GM23248 (cell line): ENCODE data around the gene SORL1-AS1.

Experiments used
- EZH2 ChIP-seq: fragments of 200-600 bp; sonication (generic); IDR thresholded peaks from 2 replicates; pipeline ENCODE4 v1.6.1; 2018; ENCODE audit warnings: antibody characterized with exemption, mild to moderate bottlenecking; ENCODE audit not compliant: insufficient read depth, poor library complexity, severe bottlenecking
- EZH2phosphoT487 ChIP-seq: fragments of 200-600 bp; sonication (generic); IDR thresholded peaks from 2 replicates; pipeline ENCODE4 v1.6.1; 2018; ENCODE audit warnings: antibody characterized with exemption, moderate library complexity, mild to moderate bottlenecking, low read depth; ENCODE audit not compliant: insufficient read depth

DNA sequence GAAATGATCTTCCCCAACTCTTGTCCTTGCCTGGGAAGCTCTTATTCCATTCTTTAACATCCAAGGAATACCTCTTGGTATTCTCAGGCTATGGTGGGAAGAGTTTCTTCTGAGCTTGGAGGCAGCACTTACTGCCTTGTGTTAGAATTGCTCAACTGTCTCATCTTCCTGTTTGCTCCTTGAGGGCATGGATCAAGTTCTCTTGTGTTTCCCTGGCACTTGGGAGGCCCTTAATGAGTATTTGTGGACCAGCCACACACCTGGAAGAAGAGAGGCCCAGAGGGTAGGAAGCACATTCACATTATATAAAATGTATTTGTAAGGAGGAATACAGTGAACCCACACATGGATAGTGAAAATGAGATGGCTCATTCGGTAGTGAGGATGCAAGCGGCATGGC is 3.4 kb upstream of the SORL1-AS1 start:
- no peak for TF ChIP-seq EZH2
- TF ChIP-seq EZH2phosphoT487 = no peak
